ENCODE results near the gene CIDEB.

- TF ChIP-seq TAF1 (IDR thresholded peaks at IDR 0.05; ENCODE audit: low read depth, low read length) (no peak), POLR2A (IDR thresholded peaks at IDR 0.05; ENCODE audit: low read depth, low read length) (no peak), POLR2AphosphoS5 (IDR thresholded peaks at IDR 0.05; ENCODE audit: low read depth, low read length) (no peak), SPI1 (IDR thresholded peaks at IDR 0.05; ENCODE audit: low read depth, low read length) (no peak), PAX5 (IDR thresholded peaks at IDR 0.05; ENCODE audit: insufficient read depth, low read length, severe bottlenecking) (no peak), POU2F2 (IDR thresholded peaks at IDR 0.05; ENCODE audit: low read depth, low read length) (no peak)
Observed at GRCh38 chr14:24281636-24282035, 26.1 kb downstream of the CIDEB start.
